ENCODE results near the gene PFKFB2. TPM values are rescaled to one million over a fixed set of nuclear protein-coding genes. Genes with fewer than 3 reads are reported as not detected.

Gene PFKFB2
- total and polyA plus RNA-seq, 2 of the 8 experiments (the other 6 are each of a cell fraction or from before 2014, with no cell fraction given): 6.7 to 19.1 TPM

GRCh38 chr1:207018707-207019106, 34.4 kb upstream of the PFKFB2 start:
- TF ChIP-seq SP2 (IDR thresholded peaks at IDR 0.05; ENCODE audit: low read length) (no peak), RXRA (IDR thresholded peaks at IDR 0.05; ENCODE audit: insufficient read depth, low read depth, low read length) (no peak)

More at GRCh38 chr1:207018707-207019106, 34.4 kb upstream of the PFKFB2 start:
- ChIA-PET CTCF (ENCODE audit: partially characterized antibody) (interaction anchor here (0.7 to 10.5 kb wide), 4 partner anchors 11 to 36 kb away, joined by 3 to 122 read pairs (median 3); no protein-coding TSS in a partner anchor), POLR2A (ENCODE audit: partially characterized antibody) (no interaction called here)
- no peaks in the 10 kb centered on the region for H4K20me1 ChIP-seq (replicated peaks in 1 of 2; ENCODE audit: control insufficient read depth in 1 of 2, insufficient read depth in 2 of 2, low read length in 2 of 2)
- no peaks in the 10 kb centered on the region for H3K27me3 ChIP-seq (replicated peaks in 1 of 4; ENCODE audit: control insufficient read depth in 3 of 4, extremely low read depth in 1 of 4, insufficient read depth in 3 of 4, low read length in 3 of 4)
- no peak overlapping the region for H3K9ac ChIP-seq (replicated peaks in 1 of 4; ENCODE audit: extremely low read depth in 1 of 4, low read depth in 3 of 4, low read length in 3 of 4)
- WGBS, 2 experiments (ENCODE audit: extremely low coverage in 1 of 2, insufficient coverage in 1 of 2, insufficient read length in 1 of 2, insufficient replicate concordance in 2 of 2, low coverage in 1 of 2, low lambda C conversion rate in 2 of 2, missing lambda C conversion rate in 1 of 2): 84% methylated on average over 4 of the region's 4 CpGs; no CpG with 5 or more reads in 1 of the 2 experiments
- H3K23me2 ChIP-seq (ENCODE audit: low read depth, low read length): no peaks in the 10 kb centered on the region
- H2BK120ac ChIP-seq (replicated peaks; ENCODE audit: low read depth, low read length): no peak overlapping the region
- H2AK5ac ChIP-seq (ENCODE audit: low read depth, low read length): no peak overlapping the region
- H3K79me2 ChIP-seq (ENCODE audit: control insufficient read depth in 1 of 2, insufficient read depth in 2 of 2, low read length in 2 of 2): no peaks in the 10 kb centered on the region
- H3K14ac ChIP-seq (ENCODE audit: insufficient read length): no peak overlapping the region
- no peak overlapping the region for H3K23ac ChIP-seq (ENCODE audit: insufficient read length)
- no peak overlapping the region for H2AFZ ChIP-seq (ENCODE audit: low read length)
- no peak overlapping the region for H3K18ac ChIP-seq (ENCODE audit: extremely low read depth, low read length)
- no peak overlapping the region for H2BK5ac ChIP-seq (ENCODE audit: low read depth, low read length)
- no peak overlapping the region for H4K91ac ChIP-seq (replicated peaks; ENCODE audit: insufficient read length, low read length)
- H3K36me3 ChIP-seq (ENCODE audit: control insufficient read depth in 2 of 4, insufficient read depth in 4 of 4, low read length in 3 of 4): peaks cover 0 to 2% (median 0%) of the 10 kb centered on the region in 4 experiments; a peak in 2 of 8 replicates
- H3K4me3 ChIP-seq (ENCODE audit: extremely low read depth in 1 of 4, insufficient read depth in 2 of 4, low read depth in 3 of 4, low read length in 4 of 4): no peak overlapping the region
- DNase-seq (ENCODE audit: low read depth in 1 of 2, low spot score in 2 of 2) (no peak), FAIRE-seq (no peak)
- no peak overlapping the region for H3K4me2 ChIP-seq (ENCODE audit: insufficient read depth in 1 of 2, low read depth in 2 of 2, low read length in 2 of 2)
- H2BK20ac ChIP-seq (ENCODE audit: low read length): no peak overlapping the region
- no peaks in the 10 kb centered on the region for H3K4me1 ChIP-seq (replicated peaks in 1 of 4; ENCODE audit: control insufficient read depth in 3 of 4, insufficient read depth in 4 of 4, low read length in 3 of 4)
- H2BK12ac ChIP-seq (ENCODE audit: low read depth, low read length): 0 out of 2 replicates have a peak overlapping the region, but pooled peaks have one; percentile 60
- H4K8ac ChIP-seq (ENCODE audit: extremely low read depth, insufficient read depth, low read length): no peak overlapping the region
- no peaks in the 10 kb centered on the region for H3K9me3 ChIP-seq (ENCODE audit: insufficient read depth in 2 of 2, low read depth in 1 of 2, low read length in 1 of 2)
- no peaks in the 10 kb centered on the region for H3K79me1 ChIP-seq (ENCODE audit: low read depth, low read length)
- H3K56ac ChIP-seq (replicated peaks; ENCODE audit: insufficient read length, low read depth, low read length): no peak overlapping the region
- no peak overlapping the region for H3K4ac ChIP-seq (replicated peaks; ENCODE audit: insufficient read length, low read depth, low read length)
- no peak overlapping the region for H3K27ac ChIP-seq (ENCODE audit: low read depth, low read length)
- H4K5ac ChIP-seq (ENCODE audit: insufficient read length, low read depth, low read length): no peak overlapping the region
- no peak overlapping the region for H2BK15ac ChIP-seq (ENCODE audit: low read length)

Measured in H1 (cell line).